ENCODE data around the gene NT5E.

Gene NT5E

DNA sequence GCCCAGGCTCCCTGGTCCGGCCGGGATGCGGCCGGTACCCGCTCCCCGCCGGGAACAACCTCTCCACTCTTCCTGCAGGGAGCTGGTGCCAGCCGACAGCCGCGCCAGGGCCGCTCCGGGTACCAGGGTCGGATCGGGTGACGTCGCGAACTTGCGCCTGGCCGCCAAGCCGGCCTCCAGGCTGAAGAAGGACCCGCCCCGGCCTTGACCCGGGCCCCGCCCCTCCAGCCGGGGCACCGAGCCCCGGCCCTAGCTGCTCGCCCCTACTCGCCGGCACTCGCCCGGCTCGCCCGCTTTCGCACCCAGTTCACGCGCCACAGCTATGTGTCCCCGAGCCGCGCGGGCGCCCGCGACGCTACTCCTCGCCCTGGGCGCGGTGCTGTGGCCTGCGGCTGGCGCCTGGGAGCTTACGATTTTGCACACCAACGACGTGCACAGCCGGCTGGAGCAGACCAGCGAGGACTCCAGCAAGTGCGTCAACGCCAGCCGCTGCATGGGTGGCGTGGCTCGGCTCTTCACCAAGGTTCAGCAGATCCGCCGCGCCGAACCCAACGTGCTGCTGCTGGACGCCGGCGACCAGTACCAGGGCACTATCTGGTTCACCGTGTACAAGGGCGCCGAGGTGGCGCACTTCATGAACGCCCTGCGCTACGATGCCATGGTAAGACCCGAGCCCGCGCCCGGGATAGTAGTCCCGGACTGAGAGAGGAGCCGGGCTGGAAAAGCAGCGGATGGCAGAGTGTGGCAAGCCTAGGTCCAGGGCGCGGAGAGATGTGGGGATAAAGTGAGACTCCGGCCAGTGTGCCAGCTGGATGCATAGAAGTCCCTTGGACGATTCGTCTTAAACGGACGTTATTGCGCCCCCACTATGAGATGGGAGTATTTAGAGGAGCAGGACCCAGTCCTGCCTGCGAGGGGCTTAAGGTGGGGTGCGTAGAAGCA is at the start of gene NT5E:
Gene NT5E, plus strand, starts transcription at position 266 of the 942 bp plus-strand sequence. Its CDS starts 57 bp downstream, at position 323.
- no peaks in the 10 kb centered on the region for H3K9me3 ChIP-seq (ENCODE audit: insufficient read depth, low read length)
- H3K4me3 ChIP-seq (ENCODE audit: insufficient read depth, low read length, poor library complexity, severe bottlenecking): no peak within 1 kb of the TSS
- H3K79me2 ChIP-seq (ENCODE audit: insufficient read depth, low read length): no peaks in the 10 kb centered on the region
- H3K9ac ChIP-seq (ENCODE audit: low read length): no peak within 1 kb of the TSS
- H2AFZ ChIP-seq (ENCODE audit: low read depth, low read length, severe bottlenecking): no peak within 1 kb of the TSS
- H3K9me2 ChIP-seq (replicated peaks; ENCODE audit: insufficient read depth, low read length): no peaks in the 10 kb centered on the region
- H3K27me3 ChIP-seq (ENCODE audit: low read length): no peaks in the 10 kb centered on the region
- no peaks in the 10 kb centered on the region for H3F3A ChIP-seq (ENCODE audit: insufficient read depth)
- no peak within 1 kb of the TSS for H3K4me2 ChIP-seq (ENCODE audit: low read depth, low read length, poor library complexity, severe bottlenecking)
- H4K20me1 ChIP-seq (ENCODE audit: low read depth, low read length): no peaks in the 10 kb centered on the region
- no peak within 1 kb of the TSS for H3K27ac ChIP-seq (ENCODE audit: low read depth, low read length)
- TF ChIP-seq EZH2phosphoT487 (conservative IDR thresholded peaks at IDR 0.05; ENCODE audit: low read length) (no peak), CTCF (IDR thresholded peaks at IDR 0.05; ENCODE audit: insufficient read depth, low read length, poor library complexity, severe bottlenecking) (no peak)
- H3K36me3 ChIP-seq (ENCODE audit: low read length): no peaks in the 10 kb centered on the region

GRCh38 chr6:85400331-85400730 is 49.6 kb upstream of the NT5E start:
- Histone ChIP-seq H3K79me2 (ENCODE audit: insufficient read depth, low read length) (no peaks in the 10 kb centered on the region), H2AFZ (ENCODE audit: low read depth, low read length, severe bottlenecking) (no peak overlapping the region), H3K36me3 (ENCODE audit: low read length) (no peaks in the 10 kb centered on the region), H3F3A (ENCODE audit: insufficient read depth) (no peaks in the 10 kb centered on the region), H3K9ac (ENCODE audit: low read length) (no peak overlapping the region), H4K20me1 (ENCODE audit: low read depth, low read length) (no peaks in the 10 kb centered on the region), H3K9me2 (replicated peaks; ENCODE audit: insufficient read depth, low read length) (no peaks in the 10 kb centered on the region), H3K27me3 (ENCODE audit: low read length) (no peaks in the 10 kb centered on the region), H3K4me2 (ENCODE audit: low read depth, low read length, poor library complexity, severe bottlenecking) (no peak overlapping the region), H3K4me3 (ENCODE audit: insufficient read depth, low read length, poor library complexity, severe bottlenecking) (no peak overlapping the region), H3K9me3 (ENCODE audit: insufficient read depth, low read length) (no peaks in the 10 kb centered on the region), H3K27ac (ENCODE audit: low read depth, low read length) (no peak overlapping the region)
- no peak for TF ChIP-seq CTCF (IDR thresholded peaks at IDR 0.05; ENCODE audit: insufficient read depth, low read length, poor library complexity, severe bottlenecking)
- no peak for TF ChIP-seq EZH2phosphoT487 (conservative IDR thresholded peaks at IDR 0.05; ENCODE audit: low read length)

GRCh38 chr6:85401186-85402021 is 48.5 kb upstream of the NT5E start:
- Histone ChIP-seq H3K79me2 (ENCODE audit: insufficient read depth, low read length) (no peaks in the 10 kb centered on the region), H2AFZ (ENCODE audit: low read depth, low read length, severe bottlenecking) (no peak overlapping the region), H3F3A (ENCODE audit: insufficient read depth) (no peaks in the 10 kb centered on the region), H3K4me3 (ENCODE audit: insufficient read depth, low read length, poor library complexity, severe bottlenecking) (no peak overlapping the region), H3K27me3 (ENCODE audit: low read length) (no peaks in the 10 kb centered on the region), H3K9me2 (replicated peaks; ENCODE audit: insufficient read depth, low read length) (no peaks in the 10 kb centered on the region), H4K20me1 (ENCODE audit: low read depth, low read length) (no peaks in the 10 kb centered on the region), H3K9me3 (ENCODE audit: insufficient read depth, low read length) (no peaks in the 10 kb centered on the region), H3K9ac (ENCODE audit: low read length) (no peak overlapping the region), H3K36me3 (ENCODE audit: low read length) (no peaks in the 10 kb centered on the region), H3K27ac (ENCODE audit: low read depth, low read length) (no peak overlapping the region), H3K4me2 (ENCODE audit: low read depth, low read length, poor library complexity, severe bottlenecking) (no peak overlapping the region)
- TF ChIP-seq CTCF (IDR thresholded peaks at IDR 0.05; ENCODE audit: insufficient read depth, low read length, poor library complexity, severe bottlenecking) (no peak), EZH2phosphoT487 (conservative IDR thresholded peaks at IDR 0.05; ENCODE audit: low read length) (no peak)
